Activated CD4-positive, CD25-positive, alpha-beta regulatory T cell treated with anti-CD3 and anti-CD28 coated beads, Interleukin-2, amount 50 U/mL, for 72 hours (primary cell): Measurements from ENCODE around the gene NEUROD2.

Experiments
- DNase-seq: peaks from one replicate; pipeline ENCODE4 v3.0.0; 2021

Gene NEUROD2

GRCh38 chr17:39634384-39634871 lies 26.7 kb upstream of the NEUROD2 start:
- no peak for DNase-seq

- no peak for DNase-seq
Observed at GRCh38 chr17:39633570-39634183, 26.0 kb upstream of the NEUROD2 start.

- DNase-seq: no peak
Observed at GRCh38 chr17:39632153-39632941, 24.6 kb upstream of the NEUROD2 start.

- DNase-seq: no peak
Observed at GRCh38 chr17:39631403-39631802, 23.7 kb upstream of the NEUROD2 start.

GRCh38 chr17:39629898-39630297 lies 22.2 kb upstream of the NEUROD2 start:
- DNase-seq: no peak

GRCh38 chr17:39629494-39629880 lies 21.8 kb upstream of the NEUROD2 start:
- no peak for DNase-seq

- DNase-seq: no peak
Observed at GRCh38 chr17:39628655-39629493, 21.2 kb upstream of the NEUROD2 start.

GRCh38 chr17:39627712-39628516 lies 20.2 kb upstream of the NEUROD2 start:
- DNase-seq: no peak

GRCh38 chr17:39627047-39627711 lies 19.5 kb upstream of the NEUROD2 start:
- DNase-seq: no peak

- DNase-seq: no peak
Observed at GRCh38 chr17:39626171-39627046, 18.7 kb upstream of the NEUROD2 start, which contains the start of gene PPP1R1B. Gene PPP1R1B, plus strand, starts transcription at chr17:39626952. Its CDS starts 441 bp downstream, at chr17:39627393.

GRCh38 chr17:39625198-39625785 lies 17.6 kb upstream of the NEUROD2 start:
- no peak for DNase-seq

GRCh38 chr17:39624313-39624712 lies 16.6 kb upstream of the NEUROD2 start:
- DNase-seq: no peak

- peak; percentile 93 for DNase-seq
Observed at GRCh38 chr17:39623356-39623950, 15.7 kb upstream of the NEUROD2 start.

- DNase-seq: peak; percentile 51
Observed at GRCh38 chr17:39622380-39623006, 14.8 kb upstream of the NEUROD2 start.

GRCh38 chr17:39621523-39622379 lies 14.0 kb upstream of the NEUROD2 start:
- peak; percentile 94 for DNase-seq

- no peak for DNase-seq
Observed at GRCh38 chr17:39619786-39620101, 12.0 kb upstream of the NEUROD2 start.

GRCh38 chr17:39618956-39619785 lies 11.5 kb upstream of the NEUROD2 start:
- no peak for DNase-seq
